AG09319 (cell line): ENCODE results near the gene SUSD1.

Experiments used
- DNase-seq: peaks from one replicate; pipeline ENCODE4 v3.0.0-alpha.2; 2010; ENCODE audit warnings: low read depth; ENCODE audit errors: extremely low read depth
- TF ChIP-seq, protein P1 (sequence below): IDR thresholded peaks from 2 replicates; pipeline ENCODE4 v1.5.1; 2011; ENCODE audit warnings: low read depth, mild to moderate bottlenecking, inconsistent platforms, low read length, moderate library complexity

Gene SUSD1

DNA sequence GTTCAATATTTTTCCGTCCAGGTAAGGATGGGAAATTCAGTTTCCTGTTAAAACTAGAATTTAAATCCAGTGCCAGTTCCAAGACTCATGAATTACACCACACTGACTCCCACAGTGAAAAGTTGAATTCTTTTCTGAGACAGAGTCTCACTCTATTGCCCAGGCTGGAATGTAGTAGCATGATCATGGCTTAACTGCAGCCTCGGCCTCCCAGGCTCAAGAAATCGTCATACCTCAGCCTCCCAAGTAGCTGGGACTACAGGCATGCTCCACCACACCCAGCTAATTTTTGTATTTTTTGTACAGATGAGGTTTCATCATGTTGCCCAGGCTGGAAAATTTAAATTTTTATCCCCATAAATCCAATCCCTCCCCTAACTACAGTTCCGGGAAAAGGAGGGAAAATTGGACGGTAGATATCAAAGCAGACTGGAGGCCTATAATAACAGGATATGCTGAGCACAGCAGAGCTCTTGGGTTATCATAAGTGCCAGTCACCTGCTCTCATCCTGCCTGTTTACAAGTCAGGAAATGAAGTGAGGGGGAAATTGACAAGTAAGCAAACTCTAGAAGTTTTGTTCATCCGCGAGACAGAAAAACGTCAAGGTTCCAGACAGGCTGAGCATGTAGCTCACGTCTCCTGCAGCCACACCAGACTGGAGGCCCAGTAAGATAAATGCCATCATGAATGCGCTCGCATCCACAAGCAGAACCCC, 172.8 kb downstream of the SUSD1 start:
- DNase-seq: no peak
- TF ChIP-seq, protein P1, sequence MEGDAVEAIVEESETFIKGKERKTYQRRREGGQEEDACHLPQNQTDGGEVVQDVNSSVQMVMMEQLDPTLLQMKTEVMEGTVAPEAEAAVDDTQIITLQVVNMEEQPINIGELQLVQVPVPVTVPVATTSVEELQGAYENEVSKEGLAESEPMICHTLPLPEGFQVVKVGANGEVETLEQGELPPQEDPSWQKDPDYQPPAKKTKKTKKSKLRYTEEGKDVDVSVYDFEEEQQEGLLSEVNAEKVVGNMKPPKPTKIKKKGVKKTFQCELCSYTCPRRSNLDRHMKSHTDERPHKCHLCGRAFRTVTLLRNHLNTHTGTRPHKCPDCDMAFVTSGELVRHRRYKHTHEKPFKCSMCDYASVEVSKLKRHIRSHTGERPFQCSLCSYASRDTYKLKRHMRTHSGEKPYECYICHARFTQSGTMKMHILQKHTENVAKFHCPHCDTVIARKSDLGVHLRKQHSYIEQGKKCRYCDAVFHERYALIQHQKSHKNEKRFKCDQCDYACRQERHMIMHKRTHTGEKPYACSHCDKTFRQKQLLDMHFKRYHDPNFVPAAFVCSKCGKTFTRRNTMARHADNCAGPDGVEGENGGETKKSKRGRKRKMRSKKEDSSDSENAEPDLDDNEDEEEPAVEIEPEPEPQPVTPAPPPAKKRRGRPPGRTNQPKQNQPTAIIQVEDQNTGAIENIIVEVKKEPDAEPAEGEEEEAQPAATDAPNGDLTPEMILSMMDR: no peak

DNA sequence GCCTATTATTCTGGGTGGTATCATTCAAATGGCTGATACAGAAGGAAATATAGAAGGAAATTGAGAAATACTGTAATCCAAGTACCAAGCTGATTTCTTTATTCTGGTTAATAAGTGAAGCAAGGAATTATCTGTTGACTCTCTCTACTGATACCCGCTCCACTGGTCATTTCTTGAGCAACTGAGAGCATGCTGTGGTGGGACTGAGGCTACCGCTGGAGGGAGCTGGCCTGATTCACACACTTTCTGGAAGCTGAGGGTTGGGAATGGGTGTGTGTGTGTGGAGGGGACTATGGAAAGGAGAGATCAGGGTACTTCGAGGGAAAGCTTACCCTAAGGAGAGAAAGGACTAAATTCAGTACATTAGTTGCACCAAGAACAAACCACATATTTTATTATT, 174.4 kb downstream of the SUSD1 start:
- no peak for DNase-seq

DNA sequence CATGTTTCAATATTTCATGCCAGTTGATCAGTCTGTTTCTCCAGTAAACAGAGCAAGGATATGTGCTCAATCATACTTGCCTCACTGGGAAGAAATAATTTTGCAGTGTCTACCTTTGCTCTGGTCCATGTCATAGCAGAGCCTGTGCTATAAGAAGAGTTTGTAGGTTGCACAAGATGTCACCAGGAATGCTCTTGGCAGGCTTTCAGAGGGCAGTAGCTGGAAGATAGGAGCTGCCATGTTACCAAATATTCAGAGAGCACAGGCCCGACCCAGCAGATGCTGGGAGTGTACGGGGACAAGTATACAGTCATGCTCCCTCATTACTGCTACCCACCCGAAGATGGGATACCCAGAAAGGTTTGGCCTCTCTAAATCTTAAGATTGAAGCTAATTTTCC, 175.8 kb downstream of the SUSD1 start:
- no peak for DNase-seq
- TF ChIP-seq, protein P1: no peak

More for the DNA sequence above, 174.4 kb downstream of the SUSD1 start:
- TF ChIP-seq, protein P1: no peak

DNA sequence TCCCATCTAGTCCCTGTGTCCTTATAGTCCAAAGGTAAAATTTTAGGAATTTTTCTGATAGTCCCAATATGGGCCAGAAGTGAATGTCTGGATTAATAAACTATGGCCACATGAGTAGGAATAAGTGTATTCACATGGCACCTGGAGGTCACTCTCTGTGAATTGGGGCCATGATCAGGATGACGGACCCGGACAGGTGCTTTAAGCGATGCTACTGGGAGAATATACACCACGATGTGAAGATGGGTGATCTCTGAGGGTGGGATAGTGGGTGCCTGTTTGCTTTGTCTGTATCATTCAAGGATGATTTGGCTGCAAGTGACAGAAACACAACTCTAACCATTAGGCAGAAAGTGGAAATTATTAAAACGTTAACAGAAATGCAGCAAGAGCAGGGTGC, 177.3 kb downstream of the SUSD1 start:
- DNase-seq: no peak

DNA sequence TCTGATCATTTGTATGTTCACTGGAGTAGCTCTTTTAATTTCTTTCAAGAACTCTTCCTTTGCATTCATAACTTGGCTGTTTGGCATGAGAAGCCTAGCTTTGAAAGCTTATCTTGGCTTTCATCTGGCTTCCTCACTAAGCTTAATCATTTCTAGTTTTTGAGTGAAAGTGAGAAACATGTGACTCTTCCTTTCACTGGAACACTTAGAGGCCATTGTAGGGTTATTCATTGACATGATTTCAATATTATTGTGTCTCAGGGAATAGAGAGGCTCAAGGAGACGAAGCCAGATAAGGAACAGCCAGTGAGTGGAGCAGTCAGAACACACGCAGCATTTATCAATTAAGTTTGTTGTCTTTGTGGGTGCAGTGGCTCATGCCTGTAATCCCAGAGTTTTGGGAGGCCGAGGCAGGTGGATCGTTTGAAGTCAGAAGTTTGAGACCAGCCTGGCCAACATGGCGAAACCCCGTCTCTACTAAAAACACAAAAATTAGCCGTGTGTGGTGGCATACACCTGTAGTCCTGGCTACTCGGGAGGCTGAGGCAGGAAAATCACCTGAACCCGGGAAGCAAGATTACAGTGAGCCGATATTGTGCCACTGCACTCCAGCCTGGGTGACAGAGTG, 180.2 kb downstream of the SUSD1 start:
- TF ChIP-seq, protein P1: no peak
- DNase-seq: no peak

More for the DNA sequence above, 177.3 kb downstream of the SUSD1 start:
- TF ChIP-seq, protein P1: no peak

DNA sequence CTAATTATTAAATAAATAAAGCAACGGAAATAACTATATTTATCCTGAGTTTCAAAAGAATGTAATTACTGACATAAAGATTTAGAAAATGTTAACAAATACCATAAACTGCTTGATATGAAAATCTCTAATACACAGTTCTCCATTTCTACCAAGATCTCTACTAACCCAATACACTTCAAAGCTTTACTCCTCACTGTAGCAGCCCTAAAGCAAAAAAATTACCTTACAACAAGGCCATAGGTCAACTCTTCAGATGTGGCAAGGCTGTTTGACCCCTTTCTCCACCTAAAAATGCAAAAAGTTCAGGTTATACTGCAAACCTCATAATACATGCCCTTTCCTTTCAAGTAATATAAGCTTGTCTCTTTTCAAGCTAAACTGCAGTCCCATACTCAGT, 181.8 kb downstream of the SUSD1 start:
- TF ChIP-seq, protein P1: no peak
- no peak for DNase-seq

DNA sequence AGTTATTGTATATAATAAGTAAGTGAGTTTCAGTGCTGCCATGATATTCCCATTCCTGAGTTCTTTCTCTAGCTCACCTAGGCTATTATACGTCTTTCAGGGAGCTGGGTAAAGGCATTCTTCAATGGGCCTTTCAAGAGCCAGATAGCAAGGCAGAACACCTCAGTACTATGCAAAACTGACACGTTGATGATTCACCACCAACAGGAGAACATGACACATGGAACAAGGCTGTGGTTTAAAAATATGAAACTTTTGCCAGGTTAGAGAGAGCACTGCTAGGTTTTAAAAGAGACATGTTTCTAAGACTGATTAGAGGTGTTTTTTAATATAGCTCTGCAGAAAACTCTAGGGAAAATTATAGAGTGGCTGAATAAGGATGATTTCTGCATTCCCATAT, 182.6 kb downstream of the SUSD1 start:
- no peak for DNase-seq
- TF ChIP-seq, protein P1: no peak
